Body of pancreas (tissue), 4 donors: ENCODE data around the gene PCDHGA2. TPM values are rescaled to one million over a fixed set of nuclear protein-coding genes. Genes with fewer than 3 reads are reported as not detected.
"Not testable (repeated sequence)": the region's sequence is repeated elsewhere in the genome, so short reads cannot be mapped to it uniquely, and the experiment has no call there.

Source experiments
- ATAC-seq: fragments of 150-250 bp; one replicate; pipeline ENCODE4 v1.9.1; 2016
- DNase-seq, 4 donors: peaks; one replicate each; pipeline ENCODE4 v3.0.0-alpha.2; 2019
- H3K27ac ChIP-seq, 4 donors: fragments of 200-600 bp; sonication (generic); 1 replicate in 3 of 4; 2 replicates in 1 of 4; pipeline versions ENCODE4 v1.5.1 to v1.6.1; 2016 to 2019; ENCODE audit warnings: mild to moderate bottlenecking in 1 of 4, mixed read lengths in 1 of 4, moderate library complexity in 1 of 4
- H3K27me3 ChIP-seq, 2 donors: fragments of 200-600 bp; sonication (generic); one replicate each; pipeline ENCODE4 v1.6.0; 2016; ENCODE audit warnings: mild to moderate bottlenecking in 1 of 2
- H3K36me3 ChIP-seq, 2 donors: fragments of 200-600 bp; sonication (generic); replicated peaks in 1 of 2; 2 replicates each; pipeline ENCODE4 v1.5.1; 2016; ENCODE audit warnings: low read depth in 2 of 2; ENCODE audit not compliant: insufficient read depth in 1 of 2
- H3K4me1 ChIP-seq: fragments of 200-600 bp; sonication (generic); one replicate; pipeline ENCODE4 v1.6.0; 2016
- H3K4me3 ChIP-seq, 2 donors: fragments of 200-600 bp; sonication (generic); 1 replicate in 1 of 2; 2 replicates in 1 of 2; pipeline ENCODE4 v1.5.1; 2016 to 2019
- H3K9me3 ChIP-seq, 3 donors: fragments of 200-600 bp; sonication (generic); 1 replicate in 2 of 3; 2 replicates in 1 of 3; pipeline ENCODE4 v1.5.1; 2016
- CTCF ChIP-seq, 7 experiments: fragments of 450-650 bp in 4 of 7; fragments of 200-600 bp in 3 of 7; sonication (generic) in 3 of 7; IDR thresholded peaks; one replicate each; pipeline ENCODE4 v1.5.1; 2016 to 2019; ENCODE audit warnings: antibody characterized with exemption in 7 of 7
- POLR2A ChIP-seq, 3 donors: fragments of 450-650 bp; IDR thresholded peaks; one replicate each; pipeline ENCODE4 v1.6.1; 2016; ENCODE audit warnings: antibody characterized with exemption in 3 of 3, mild to moderate bottlenecking in 2 of 3
- WGBS, 2 donors: methylation state at CpG; one replicate each; pipeline ENCODE4 v1.1.5; 2017; 5-methylcytosine and 5-hydroxymethylcytosine counted together
- intact Hi-C: fragments of 100-400 bp; cut with DNase I; formaldehyde crosslinking; loops from one replicate; pipeline ENCODE4 v1.15.1; 2023
- total RNA-seq, 2 donors: library from RNA; depleted of rRNA; stranded (reverse); fragments of >200 nt; gene quantifications; one replicate each; pipeline ENCODE4 v1.1.0, GENCODE V29; 2016

PCDHGA2 gene
- total RNA-seq, 2 donors from 2014 or later: 2.0 to 2.9 TPM

- Histone ChIP-seq H3K36me3 (no peaks in the 10 kb centered on the region), H3K9me3 (peaks cover 0 to 81% (median 15%) of the 10 kb centered on the region in 3 donors), H3K4me3 (no peak within 1 kb of the TSS), H3K4me1 (no peaks in the 10 kb centered on the region), H3K27ac (no peak within 1 kb of the TSS), H3K27me3 (no peaks in the 10 kb centered on the region)
- intact Hi-C loops: no loop called here
- 12 to 27% methylated on average over 17 to 27 of the region's 27 CpGs for WGBS, 2 donors
- TF ChIP-seq POLR2A (IDR thresholded peaks at IDR 0.05) (no peak), CTCF (IDR thresholded peaks at IDR 0.05) (peak in 4 of 7 experiments; percentile 19 to 36 (median 29))
- no peak for DNase-seq
- ATAC-seq: no peak
Observed at GRCh38 chr5:141373673-141374317, 35.2 kb downstream of the PCDHGA2 start, which contains the start of gene PCDHGA6. Gene PCDHGA6 (plus strand): TSS chr5:141373891. CDS start chr5:141374084, 193 bp downstream.

GRCh38 chr5:141374627-141375026, 36.1 kb downstream of the PCDHGA2 start:
- intact Hi-C loops: no loop called here
- H3K4me1 ChIP-seq: no peaks in the 10 kb centered on the region
- DNase-seq (no peak), ATAC-seq (no peak)
- H3K4me3 ChIP-seq: no peak overlapping the region
- H3K27ac ChIP-seq: no peak overlapping the region
- H3K36me3 ChIP-seq: no peaks in the 10 kb centered on the region
- TF ChIP-seq POLR2A (IDR thresholded peaks at IDR 0.05): no peak
- no peak for TF ChIP-seq CTCF (IDR thresholded peaks at IDR 0.05)
- no peaks in the 10 kb centered on the region for H3K27me3 ChIP-seq
- 49 to 66% methylated on average over 14 of the region's 14 CpGs for WGBS, 2 donors
- H3K9me3 ChIP-seq: peaks cover 0 to 78% (median 15%) of the 10 kb centered on the region in 3 donors

- intact Hi-C loops, ATAC-seq, H3K4me3 ChIP-seq, H3K27me3 ChIP-seq, H3K27ac ChIP-seq, DNase-seq, H3K4me1 ChIP-seq, H3K36me3 ChIP-seq: not testable (repeated sequence)
- 38 to 39% methylated on average over 11 to 44 of the region's 48 CpGs for WGBS, 2 donors
- peaks cover 0 to 68% (median 11%) of the 10 kb centered on the region in 3 donors for H3K9me3 ChIP-seq
Observed at GRCh38 chr5:141375444-141376155, 37.0 kb downstream of the PCDHGA2 start.

- peaks cover 0 to 55% (median 3%) of the 10 kb centered on the region in 3 donors for H3K9me3 ChIP-seq
- intact Hi-C loops: no loop called here
- no peaks in the 10 kb centered on the region for H3K27me3 ChIP-seq
Observed at GRCh38 chr5:141382469-141383294, 44.1 kb downstream of the PCDHGA2 start, which contains the start of gene PCDHGA7. Gene PCDHGA7 (plus strand): TSS chr5:141382742. CDS start chr5:141382900, 158 bp downstream.

More at GRCh38 chr5:141382469-141383294, 44.1 kb downstream of the PCDHGA2 start, which contains the start of gene PCDHGA7:
- Histone ChIP-seq H3K4me1 (no peaks in the 10 kb centered on the region), H3K4me3 (peak within 1 kb of the TSS in 1 of 2 donors; percentile 0), H3K36me3 (no peaks in the 10 kb centered on the region), H3K27ac (no peak within 1 kb of the TSS)
- no peak for ATAC-seq
- TF ChIP-seq CTCF (IDR thresholded peaks at IDR 0.05) (peak in 3 of 7 experiments; percentile 7 to 16 (median 16)), POLR2A (IDR thresholded peaks at IDR 0.05) (no peak)
- WGBS, 2 donors: 9 to 17% methylated on average over 24 to 37 of the region's 37 CpGs
- no peak for DNase-seq
